Left ventricle myocardium inferior (tissue), 1 donor: Measurements from ENCODE around the gene ACBD6. TPM values are rescaled to one million over a fixed set of nuclear protein-coding genes. Genes with fewer than 3 reads are reported as not detected.
"Not testable (repeated sequence)": the region's sequence is repeated elsewhere in the genome, so short reads cannot be mapped to it uniquely, and the experiment has no call there.

Experiments used
- DNase-seq: peaks from one replicate; pipeline ENCODE4 v3.0.0-alpha.2; 2020
- H3K27ac ChIP-seq: fragments of 200-600 bp; replicated peaks from 2 replicates; pipeline ENCODE4 v1.8.0; 2021
- H3K27me3 ChIP-seq: fragments of 200-600 bp; 2 replicates; pipeline ENCODE4 v1.8.0; 2021; ENCODE audit warnings: low read depth
- H3K36me3 ChIP-seq: fragments of 200-600 bp; 2 replicates; pipeline ENCODE4 v1.8.0; 2021
- H3K4me1 ChIP-seq: fragments of 200-600 bp; 2 replicates; pipeline ENCODE4 v1.8.0; 2021
- H3K4me3 ChIP-seq: fragments of 200-600 bp; 2 replicates; pipeline ENCODE4 v1.8.0; 2021; ENCODE audit warnings: mild to moderate bottlenecking, moderate library complexity
- H3K9me3 ChIP-seq: fragments of 200-600 bp; replicated peaks from 2 replicates; pipeline ENCODE4 v1.8.0; 2021
- intact Hi-C: fragments of 100-400 bp; cut with micrococcal nuclease; formaldehyde crosslinking; loops from one replicate; pipeline ENCODE4 v1.11.0; 2022
- total RNA-seq: library from RNA; stranded (reverse); fragmentation: NEBNext Ultra II Directional; extraction: Animal tissue kit (Norgen Biotek cat#: 25700); gene quantifications from one replicate; pipeline ENCODE4 v1.2.1, GENCODE V29; 2021
- TF ChIP-seq, protein P1 (sequence below): fragments of 200-600 bp; IDR thresholded peaks from 2 replicates; pipeline ENCODE4 v1.8.0; 2021; ENCODE audit warnings: antibody characterized with exemption, mild to moderate bottlenecking, borderline replicate concordance
- donor health status: DM: no; HTN: yes; CAD: no; lungs with severe emphysema.

ACBD6 gene
- total RNA-seq, 1 donor from 2014 or later, result 18.2 TPM

DNA sequence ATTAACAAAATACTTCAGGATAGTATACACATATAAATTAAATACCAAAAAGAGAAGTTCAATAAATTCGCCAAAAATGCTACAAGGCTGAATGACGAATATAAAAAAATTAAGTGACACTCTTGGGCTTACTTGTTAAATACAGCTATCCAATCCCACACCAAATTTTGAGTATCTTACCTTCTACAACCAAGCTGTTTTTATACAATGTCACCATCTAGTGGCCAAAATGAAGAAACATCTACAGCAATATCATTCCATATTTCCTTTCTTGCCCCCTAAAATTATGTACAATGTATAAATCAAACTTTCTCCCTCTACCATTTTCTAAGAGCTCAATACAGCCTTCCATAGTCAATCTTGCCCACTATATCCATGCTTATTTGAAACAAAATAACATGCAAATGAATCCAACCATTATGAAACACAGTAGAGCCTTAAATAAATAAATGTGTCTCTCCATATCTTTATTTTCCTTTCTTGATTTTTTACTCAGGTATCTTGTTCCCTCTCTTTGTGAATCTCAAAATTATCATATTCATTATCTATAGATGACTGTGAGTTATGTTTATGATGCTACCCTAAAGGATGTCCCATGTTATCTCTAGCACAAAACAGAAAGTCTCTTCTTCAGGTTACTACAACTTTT lies 86.3 kb downstream of the ACBD6 start:
- H3K27ac ChIP-seq, result no peak overlapping the region
- intact Hi-C loops, result no loop called here
- no peak for DNase-seq
- TF ChIP-seq, protein P1, sequence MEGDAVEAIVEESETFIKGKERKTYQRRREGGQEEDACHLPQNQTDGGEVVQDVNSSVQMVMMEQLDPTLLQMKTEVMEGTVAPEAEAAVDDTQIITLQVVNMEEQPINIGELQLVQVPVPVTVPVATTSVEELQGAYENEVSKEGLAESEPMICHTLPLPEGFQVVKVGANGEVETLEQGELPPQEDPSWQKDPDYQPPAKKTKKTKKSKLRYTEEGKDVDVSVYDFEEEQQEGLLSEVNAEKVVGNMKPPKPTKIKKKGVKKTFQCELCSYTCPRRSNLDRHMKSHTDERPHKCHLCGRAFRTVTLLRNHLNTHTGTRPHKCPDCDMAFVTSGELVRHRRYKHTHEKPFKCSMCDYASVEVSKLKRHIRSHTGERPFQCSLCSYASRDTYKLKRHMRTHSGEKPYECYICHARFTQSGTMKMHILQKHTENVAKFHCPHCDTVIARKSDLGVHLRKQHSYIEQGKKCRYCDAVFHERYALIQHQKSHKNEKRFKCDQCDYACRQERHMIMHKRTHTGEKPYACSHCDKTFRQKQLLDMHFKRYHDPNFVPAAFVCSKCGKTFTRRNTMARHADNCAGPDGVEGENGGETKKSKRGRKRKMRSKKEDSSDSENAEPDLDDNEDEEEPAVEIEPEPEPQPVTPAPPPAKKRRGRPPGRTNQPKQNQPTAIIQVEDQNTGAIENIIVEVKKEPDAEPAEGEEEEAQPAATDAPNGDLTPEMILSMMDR, result peak; percentile 66
- H3K27me3 ChIP-seq, result no peaks in the 10 kb centered on the region
- no peak overlapping the region for H3K4me3 ChIP-seq
- H3K36me3 ChIP-seq, result peaks cover 26% of the 10 kb centered on the region
- no peaks in the 10 kb centered on the region for H3K4me1 ChIP-seq
- H3K9me3 ChIP-seq, result no peaks in the 10 kb centered on the region

DNA sequence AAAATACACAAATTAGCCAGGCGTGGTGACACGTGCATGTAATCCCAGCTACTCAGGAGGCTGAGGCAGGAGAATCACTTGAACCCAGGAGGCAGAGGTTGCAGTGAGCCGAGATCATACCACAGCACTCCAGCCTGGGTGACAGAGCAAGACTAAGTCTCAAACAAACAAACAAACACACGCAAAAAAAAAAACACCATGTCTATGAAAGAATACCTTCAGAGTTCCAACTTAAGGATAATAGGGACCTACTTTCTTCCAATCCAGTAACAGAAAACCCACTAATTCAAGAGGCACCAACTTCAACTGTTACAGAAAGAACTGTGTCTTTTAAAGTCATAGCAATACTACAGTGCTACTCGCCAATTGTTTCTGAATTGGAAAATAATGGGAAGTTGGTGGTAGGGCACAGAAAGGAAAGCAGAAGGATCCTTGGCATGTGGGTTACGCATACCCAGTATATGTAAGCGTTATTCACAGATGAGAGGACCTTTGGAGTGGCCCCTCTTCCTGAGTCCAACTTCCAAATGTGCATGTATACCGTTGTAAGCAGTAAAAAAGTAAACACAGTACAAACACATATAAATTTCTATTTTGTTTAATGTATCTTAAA lies 87.0 kb downstream of the ACBD6 start:
- no peaks in the 10 kb centered on the region for H3K9me3 ChIP-seq
- no peak overlapping the region for H3K4me3 ChIP-seq
- H3K4me1 ChIP-seq, result no peaks in the 10 kb centered on the region
- no peaks in the 10 kb centered on the region for H3K27me3 ChIP-seq
- H3K36me3 ChIP-seq, result peaks cover 31% of the 10 kb centered on the region
- intact Hi-C loops, result no loop called here
- DNase-seq, result no peak
- H3K27ac ChIP-seq, result no peak overlapping the region
- TF ChIP-seq, protein P1, result no peak

DNA sequence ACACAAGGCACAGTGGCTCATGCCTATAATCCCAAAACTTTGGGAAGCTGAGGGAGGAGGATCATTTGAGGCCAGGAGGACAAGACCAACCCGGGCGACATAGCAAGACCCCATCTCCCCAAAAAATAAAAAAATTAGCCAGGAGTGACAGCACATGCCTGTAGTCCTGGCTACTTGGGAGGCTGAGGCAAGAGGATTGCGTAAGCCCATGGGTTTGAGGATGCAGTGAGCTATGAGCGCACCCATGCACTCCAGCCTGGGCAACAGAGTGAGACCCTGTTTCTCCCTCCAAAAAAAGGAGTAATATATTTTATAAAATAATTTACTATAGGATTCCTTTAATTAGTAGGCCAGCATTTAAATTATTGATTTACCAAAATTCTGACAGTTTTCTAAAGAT lies 89.8 kb downstream of the ACBD6 start:
- Histone ChIP-seq H3K27ac (no peak overlapping the region), H3K4me1 (no peaks in the 10 kb centered on the region), H3K27me3 (no peaks in the 10 kb centered on the region), H3K4me3 (no peak overlapping the region), H3K9me3 (no peaks in the 10 kb centered on the region), H3K36me3 (peaks cover 32% of the 10 kb centered on the region)
- intact Hi-C loops, result no loop called here
- no peak for DNase-seq
- TF ChIP-seq, protein P1, result no peak

DNA sequence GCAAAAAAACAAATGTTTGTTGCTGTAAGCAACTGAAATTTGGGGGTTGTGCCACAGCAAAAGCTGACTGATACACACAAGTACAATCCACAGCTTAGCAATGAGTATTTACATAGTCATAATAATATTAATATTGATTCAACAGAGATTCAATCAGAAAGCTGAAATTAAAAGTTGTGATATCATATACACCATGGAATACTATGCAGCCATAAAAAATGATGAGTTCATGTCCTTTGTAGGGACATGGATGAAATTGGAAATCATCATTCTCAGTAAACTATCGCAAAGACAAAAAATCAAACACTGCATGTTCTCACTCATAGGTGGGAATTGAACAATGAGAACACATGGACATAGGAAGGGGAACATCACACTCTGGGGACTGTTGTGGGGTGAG lies 94.2 kb downstream of the ACBD6 start:
- intact Hi-C loops, H3K4me3 ChIP-seq, DNase-seq, H3K9me3 ChIP-seq, H3K4me1 ChIP-seq, H3K27ac ChIP-seq, H3K27me3 ChIP-seq: not testable (repeated sequence)
- H3K36me3 ChIP-seq, result peaks cover 32% of the 10 kb centered on the region

DNA sequence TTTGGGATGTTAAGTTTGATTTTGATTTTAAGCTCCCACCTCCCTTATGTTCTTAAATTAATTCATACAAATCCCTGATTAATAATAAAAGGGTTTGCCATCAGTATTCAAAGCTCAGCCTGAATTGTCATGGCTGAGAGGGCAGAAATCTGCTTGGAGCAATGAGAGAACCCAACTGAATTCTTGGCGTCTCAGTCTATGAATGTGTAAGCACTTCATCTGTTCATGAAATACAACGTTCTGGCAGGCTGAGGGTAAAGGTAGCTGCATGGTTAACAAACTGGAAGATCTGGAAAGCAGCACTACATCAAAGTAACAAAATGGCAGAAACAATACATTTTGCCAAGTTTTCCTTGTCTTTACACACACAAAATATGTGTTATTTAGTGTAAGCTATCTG lies 95.3 kb downstream of the ACBD6 start:
- no peak overlapping the region for H3K4me3 ChIP-seq
- TF ChIP-seq, protein P1, result no peak
- H3K4me1 ChIP-seq, result no peaks in the 10 kb centered on the region
- H3K36me3 ChIP-seq, result peaks cover 22% of the 10 kb centered on the region
- no peaks in the 10 kb centered on the region for H3K9me3 ChIP-seq
- no peak overlapping the region for H3K27ac ChIP-seq
- DNase-seq, result no peak
- no peaks in the 10 kb centered on the region for H3K27me3 ChIP-seq
- intact Hi-C loops, result no loop called here

DNA sequence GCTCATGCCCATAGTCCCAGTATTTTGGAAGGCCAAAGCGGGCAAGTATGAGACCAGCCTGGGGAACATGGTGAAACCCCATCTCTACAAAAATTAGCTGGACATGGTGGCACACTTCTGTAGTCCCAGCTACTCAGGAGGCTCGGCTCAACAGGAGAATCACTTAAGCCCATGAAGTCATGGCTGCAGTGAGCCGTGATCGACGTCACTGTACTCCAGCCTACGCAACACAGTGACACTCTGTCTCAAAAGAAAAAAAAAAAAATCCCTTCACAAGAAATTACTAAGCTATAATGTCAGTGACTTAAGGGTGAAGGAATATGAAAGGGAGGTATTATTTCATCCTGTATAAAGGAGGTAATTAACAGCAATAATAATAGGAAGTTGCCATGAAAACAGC lies 99.8 kb downstream of the ACBD6 start:
- no peaks in the 10 kb centered on the region for H3K27me3 ChIP-seq
- no peak for DNase-seq
- TF ChIP-seq, protein P1, result no peak
- no peak overlapping the region for H3K27ac ChIP-seq
- intact Hi-C loops, result no loop called here
- H3K9me3 ChIP-seq, result no peaks in the 10 kb centered on the region
- no peak overlapping the region for H3K4me3 ChIP-seq
- H3K4me1 ChIP-seq, result no peaks in the 10 kb centered on the region
- no peaks in the 10 kb centered on the region for H3K36me3 ChIP-seq
